ENCODE measurements around the gene DCTD. TPM values are rescaled to one million over a fixed set of nuclear protein-coding genes. Genes with fewer than 3 reads are reported as not detected.
A peak's percentile ranks its signal among the peaks of the same experiment; 100 is the strongest.

The DCTD gene
- total RNA-seq, 4 donors from 2014 or later, result 99.3 to 150 (median 119) TPM

- Histone ChIP-seq H3K27ac (no peak overlapping the region), H3K36me3 (no peaks in the 10 kb centered on the region), H3K4me3 (replicated peaks in 1 of 3) (no peak overlapping the region), H3K27me3 (no peaks in the 10 kb centered on the region), H3K9me3 (no peaks in the 10 kb centered on the region), H3K4me1 (peaks cover 0 to 5% of the 10 kb centered on the region in 2 donors)
- TF ChIP-seq POLR2A (IDR thresholded peaks at IDR 0.05), result no peak
- TF ChIP-seq CTCF (IDR thresholded peaks at IDR 0.05), result no peak
- 85 to 86% methylated on average over 9 of the region's 9 CpGs for WGBS, 2 donors
- DNase-seq, result no peak
- intact Hi-C loops (cut with DNase I), result no loop called here
Observed at GRCh38 chr4:182843808-182844325, 73.3 kb downstream of the DCTD start.

- H3K4me3 ChIP-seq (replicated peaks in 1 of 3), result no peak overlapping the region
- H3K4me1 ChIP-seq, result peaks cover 0 to 5% of the 10 kb centered on the region in 2 donors
- no peaks in the 10 kb centered on the region for H3K36me3 ChIP-seq
- TF ChIP-seq POLR2A (IDR thresholded peaks at IDR 0.05), result no peak
- TF ChIP-seq CTCF (IDR thresholded peaks at IDR 0.05), result no peak
- H3K27me3 ChIP-seq, result no peaks in the 10 kb centered on the region
- intact Hi-C loops (cut with DNase I), result no loop called here
- DNase-seq, result no peak
- WGBS, 2 donors, result 67 to 74% methylated on average over 17 of the region's 17 CpGs
- no peaks in the 10 kb centered on the region for H3K9me3 ChIP-seq
- H3K27ac ChIP-seq, result peak overlapping the region in 1 of 3 donors; percentile 12
Observed at GRCh38 chr4:182842759-182843390, 74.3 kb downstream of the DCTD start.

- 57 to 63% methylated on average over 11 of the region's 11 CpGs for WGBS, 2 donors
- intact Hi-C loops (cut with DNase I), result no loop called here
- H3K27me3 ChIP-seq, result no peaks in the 10 kb centered on the region
- no peak overlapping the region for H3K4me3 ChIP-seq (replicated peaks in 1 of 3)
- H3K36me3 ChIP-seq, result no peaks in the 10 kb centered on the region
- no peaks in the 10 kb centered on the region for H3K9me3 ChIP-seq
- peak; percentile 22 to 37 for DNase-seq
- peaks cover 0 to 5% of the 10 kb centered on the region in 2 donors for H3K4me1 ChIP-seq
- H3K27ac ChIP-seq, result peak overlapping the region in 1 of 3 donors; percentile 12
- no peak for TF ChIP-seq CTCF (IDR thresholded peaks at IDR 0.05)
- no peak for TF ChIP-seq POLR2A (IDR thresholded peaks at IDR 0.05)
Observed at GRCh38 chr4:182842104-182842600, 75.0 kb downstream of the DCTD start.

GRCh38 chr4:182840108-182840507, 77.1 kb downstream of the DCTD start:
- no peak overlapping the region for H3K27ac ChIP-seq
- H3K27me3 ChIP-seq, result no peaks in the 10 kb centered on the region
- H3K36me3 ChIP-seq, result no peaks in the 10 kb centered on the region
- intact Hi-C loops (cut with DNase I), result no loop called here
- no peak overlapping the region for H3K4me3 ChIP-seq (replicated peaks in 1 of 3)
- peaks cover 0 to 5% of the 10 kb centered on the region in 2 donors for H3K4me1 ChIP-seq
- WGBS, 2 donors, result 87 to 94% methylated on average over 10 of the region's 10 CpGs
- no peak for TF ChIP-seq CTCF (IDR thresholded peaks at IDR 0.05)
- TF ChIP-seq POLR2A (IDR thresholded peaks at IDR 0.05), result no peak
- no peaks in the 10 kb centered on the region for H3K9me3 ChIP-seq
- no peak for DNase-seq

Other genes starting within 250 kb of the DCTD start
- 10 to 100 TPM; 44.6 to 87.4 (median 53.5) TPM for gene WWC2, start 181.9 kb upstream of the DCTD start, total RNA-seq